ENCODE results near the gene MCC. TPM values are rescaled to one million over a fixed set of nuclear protein-coding genes. Genes with fewer than 3 reads are reported as not detected.

MCC gene
- total and polyA plus RNA-seq, 2 experiments from 2014 or later = 8.3 to 31.5 TPM

DNA sequence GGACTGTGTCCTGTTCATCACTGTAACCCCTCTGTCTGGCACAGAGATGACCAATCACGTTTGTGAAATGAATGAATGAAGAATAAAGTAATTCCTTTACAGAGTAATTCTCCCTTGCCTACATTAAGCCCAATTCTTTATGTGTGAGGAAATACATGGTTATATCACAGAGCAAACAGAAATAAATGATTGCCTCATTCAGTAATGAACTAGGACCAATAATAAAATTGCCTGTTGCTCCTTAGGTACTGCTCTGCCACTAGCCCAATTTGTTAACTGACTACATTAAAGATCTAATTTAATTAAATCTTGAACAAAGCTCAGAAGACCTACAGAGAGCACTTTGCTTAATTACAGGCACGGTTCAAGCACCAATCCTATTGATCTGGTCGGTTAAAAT, 389.9 kb downstream of the MCC start:
- no peaks in the 10 kb centered on the region for H3K9me2 ChIP-seq (replicated peaks; ENCODE audit: insufficient read depth)
- H3K9me3 ChIP-seq (ENCODE audit: low read depth) = no peaks in the 10 kb centered on the region
- no peak for DNase-seq (ENCODE audit: low spot score)
- H3K27me3 ChIP-seq = no peaks in the 10 kb centered on the region
- no peaks in the 10 kb centered on the region for H3K79me2 ChIP-seq
- H3K36me3 ChIP-seq (replicated peaks; ENCODE audit: insufficient read depth, low read depth) = no peaks in the 10 kb centered on the region
- H3K4me1 ChIP-seq (ENCODE audit: insufficient read depth) = no peaks in the 10 kb centered on the region
- no peaks in the 10 kb centered on the region for H4K20me1 ChIP-seq (ENCODE audit: insufficient read depth, poor library complexity, severe bottlenecking)
- no peak overlapping the region for H2AFZ ChIP-seq
- H3K27ac ChIP-seq = no peak overlapping the region
- H3K4me3 ChIP-seq = no peak overlapping the region
- no peak overlapping the region for H3K4me2 ChIP-seq
- TF ChIP-seq, protein P1, sequence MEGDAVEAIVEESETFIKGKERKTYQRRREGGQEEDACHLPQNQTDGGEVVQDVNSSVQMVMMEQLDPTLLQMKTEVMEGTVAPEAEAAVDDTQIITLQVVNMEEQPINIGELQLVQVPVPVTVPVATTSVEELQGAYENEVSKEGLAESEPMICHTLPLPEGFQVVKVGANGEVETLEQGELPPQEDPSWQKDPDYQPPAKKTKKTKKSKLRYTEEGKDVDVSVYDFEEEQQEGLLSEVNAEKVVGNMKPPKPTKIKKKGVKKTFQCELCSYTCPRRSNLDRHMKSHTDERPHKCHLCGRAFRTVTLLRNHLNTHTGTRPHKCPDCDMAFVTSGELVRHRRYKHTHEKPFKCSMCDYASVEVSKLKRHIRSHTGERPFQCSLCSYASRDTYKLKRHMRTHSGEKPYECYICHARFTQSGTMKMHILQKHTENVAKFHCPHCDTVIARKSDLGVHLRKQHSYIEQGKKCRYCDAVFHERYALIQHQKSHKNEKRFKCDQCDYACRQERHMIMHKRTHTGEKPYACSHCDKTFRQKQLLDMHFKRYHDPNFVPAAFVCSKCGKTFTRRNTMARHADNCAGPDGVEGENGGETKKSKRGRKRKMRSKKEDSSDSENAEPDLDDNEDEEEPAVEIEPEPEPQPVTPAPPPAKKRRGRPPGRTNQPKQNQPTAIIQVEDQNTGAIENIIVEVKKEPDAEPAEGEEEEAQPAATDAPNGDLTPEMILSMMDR (IDR thresholded peaks at IDR 0.05; ENCODE audit: poor library complexity) = no peak
- TF ChIP-seq EZH2 (IDR thresholded peaks at IDR 0.05; ENCODE audit: borderline replicate concordance) = no peak
- no peak for TF ChIP-seq EZH2phosphoT487 (IDR thresholded peaks at IDR 0.05; ENCODE audit: low read depth, severe bottlenecking, unreplicated experiment)
- 61% methylated on average over 3 of the region's 3 CpGs for WGBS (ENCODE audit: low lambda C conversion rate, missing lambda C conversion rate)

DNA sequence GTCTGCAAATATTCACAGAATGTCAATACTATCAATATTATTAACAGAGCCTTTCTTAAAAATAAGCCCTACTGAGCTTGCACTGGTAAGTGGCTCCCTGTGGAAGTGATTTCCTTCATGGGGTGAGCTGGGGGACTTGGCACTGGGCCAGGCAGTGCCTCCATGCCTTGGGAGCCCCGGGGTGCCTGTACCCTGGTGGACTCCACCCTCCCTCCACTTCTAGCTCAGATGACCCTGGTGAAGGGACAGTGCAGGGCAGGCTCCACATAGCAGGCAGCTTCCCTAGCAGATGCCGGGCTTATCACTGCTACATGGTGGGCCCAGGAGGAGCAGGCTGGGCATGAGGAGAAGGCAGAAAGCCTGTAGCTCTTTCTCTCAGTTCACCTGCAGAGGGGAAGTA, 392.4 kb downstream of the MCC start:
- 83% methylated on average over 2 of the region's 2 CpGs for WGBS (ENCODE audit: low lambda C conversion rate, missing lambda C conversion rate)
- no peaks in the 10 kb centered on the region for H3K9me2 ChIP-seq (replicated peaks; ENCODE audit: insufficient read depth)
- H3K27ac ChIP-seq = no peak overlapping the region
- H3K4me3 ChIP-seq = no peak overlapping the region
- no peak overlapping the region for H3K4me2 ChIP-seq
- H3K4me1 ChIP-seq (ENCODE audit: insufficient read depth) = no peaks in the 10 kb centered on the region
- H3K79me2 ChIP-seq = no peaks in the 10 kb centered on the region
- no peak overlapping the region for H2AFZ ChIP-seq
- no peaks in the 10 kb centered on the region for H4K20me1 ChIP-seq (ENCODE audit: insufficient read depth, poor library complexity, severe bottlenecking)
- no peaks in the 10 kb centered on the region for H3K27me3 ChIP-seq
- no peaks in the 10 kb centered on the region for H3K9me3 ChIP-seq (ENCODE audit: low read depth)
- DNase-seq (ENCODE audit: low spot score) = no peak
- TF ChIP-seq, protein P1 (IDR thresholded peaks at IDR 0.05; ENCODE audit: poor library complexity) = no peak
- TF ChIP-seq EZH2 (IDR thresholded peaks at IDR 0.05; ENCODE audit: borderline replicate concordance) (no peak), EZH2phosphoT487 (IDR thresholded peaks at IDR 0.05; ENCODE audit: low read depth, severe bottlenecking, unreplicated experiment) (no peak)
- no peaks in the 10 kb centered on the region for H3K36me3 ChIP-seq (replicated peaks; ENCODE audit: insufficient read depth, low read depth)

DNA sequence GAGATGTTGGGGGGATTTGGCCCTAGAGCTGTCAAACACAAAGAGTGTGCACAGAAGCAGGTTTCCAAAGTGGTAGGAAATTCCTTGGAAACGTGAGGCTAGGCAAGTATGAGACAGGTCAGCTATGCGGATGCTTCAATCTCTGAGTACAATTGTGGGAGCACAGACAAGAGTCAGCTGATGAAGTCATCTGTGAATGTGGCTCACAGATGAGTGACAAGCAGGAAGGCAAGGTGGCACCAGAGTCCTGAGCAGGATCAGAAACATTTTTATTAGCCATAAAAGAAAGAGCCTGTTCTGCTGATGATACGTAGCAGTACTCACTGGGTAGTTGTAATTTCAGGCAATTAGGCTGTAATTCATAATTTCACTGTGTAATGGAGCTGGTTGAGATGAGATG, 394.7 kb downstream of the MCC start:
- Histone ChIP-seq H2AFZ (no peak overlapping the region), H4K20me1 (ENCODE audit: insufficient read depth, poor library complexity, severe bottlenecking) (no peaks in the 10 kb centered on the region), H3K9me3 (ENCODE audit: low read depth) (no peaks in the 10 kb centered on the region), H3K27me3 (no peaks in the 10 kb centered on the region), H3K9me2 (replicated peaks; ENCODE audit: insufficient read depth) (no peaks in the 10 kb centered on the region), H3K4me2 (no peak overlapping the region), H3K4me1 (ENCODE audit: insufficient read depth) (no peaks in the 10 kb centered on the region), H3K79me2 (peaks cover 4% of the 10 kb centered on the region), H3K36me3 (replicated peaks; ENCODE audit: insufficient read depth, low read depth) (no peaks in the 10 kb centered on the region), H3K4me3 (no peak overlapping the region), H3K27ac (no peak overlapping the region)
- DNase-seq (ENCODE audit: low spot score) = no peak
- TF ChIP-seq EZH2 (IDR thresholded peaks at IDR 0.05; ENCODE audit: borderline replicate concordance) = no peak
- TF ChIP-seq EZH2phosphoT487 (IDR thresholded peaks at IDR 0.05; ENCODE audit: low read depth, severe bottlenecking, unreplicated experiment) = no peak
- TF ChIP-seq, protein P1 (IDR thresholded peaks at IDR 0.05; ENCODE audit: poor library complexity) = no peak
- 67% methylated on average over 3 of the region's 3 CpGs for WGBS (ENCODE audit: low lambda C conversion rate, missing lambda C conversion rate)

DNA sequence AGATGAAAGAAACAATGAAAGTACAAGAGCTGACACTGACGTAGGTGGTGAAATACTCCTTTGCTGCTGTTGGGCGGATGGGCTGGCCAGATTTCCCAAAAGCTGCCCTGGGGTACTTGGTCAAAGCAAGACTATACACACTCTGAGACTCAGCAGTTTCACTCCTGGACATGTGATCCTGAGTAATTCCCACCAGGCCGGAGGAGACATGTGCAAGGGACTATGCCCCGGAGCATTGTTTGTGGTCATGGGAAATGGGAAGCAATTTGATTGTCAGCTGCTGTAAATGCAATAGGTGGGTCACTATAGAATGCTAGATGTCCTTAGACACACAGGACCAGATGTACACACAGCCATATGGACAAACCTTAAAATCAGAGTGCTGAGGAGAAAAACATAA, 395.6 kb downstream of the MCC start:
- no peaks in the 10 kb centered on the region for H3K9me3 ChIP-seq (ENCODE audit: low read depth)
- peak overlapping the region; percentile 74 for H3K27ac ChIP-seq
- H3K27me3 ChIP-seq = no peaks in the 10 kb centered on the region
- 41% methylated on average over 4 of the region's 4 CpGs for WGBS (ENCODE audit: low lambda C conversion rate, missing lambda C conversion rate)
- H3K36me3 ChIP-seq (replicated peaks; ENCODE audit: insufficient read depth, low read depth) = no peaks in the 10 kb centered on the region
- H3K4me3 ChIP-seq = no peak overlapping the region
- peaks cover 4% of the 10 kb centered on the region for H3K79me2 ChIP-seq
- H4K20me1 ChIP-seq (ENCODE audit: insufficient read depth, poor library complexity, severe bottlenecking) = no peaks in the 10 kb centered on the region
- TF ChIP-seq, protein P1 (IDR thresholded peaks at IDR 0.05; ENCODE audit: poor library complexity) = no peak
- TF ChIP-seq EZH2phosphoT487 (IDR thresholded peaks at IDR 0.05; ENCODE audit: low read depth, severe bottlenecking, unreplicated experiment) (no peak), EZH2 (IDR thresholded peaks at IDR 0.05; ENCODE audit: borderline replicate concordance) (no peak)
- no peak overlapping the region for H2AFZ ChIP-seq
- peak; percentile 41 for DNase-seq (ENCODE audit: low spot score)
- no peaks in the 10 kb centered on the region for H3K9me2 ChIP-seq (replicated peaks; ENCODE audit: insufficient read depth)
- H3K4me1 ChIP-seq (ENCODE audit: insufficient read depth) = peaks cover 5% of the 10 kb centered on the region
- H3K4me2 ChIP-seq = peak overlapping the region; percentile 24

Data from hepatocyte (in vitro differentiated cells).